Body of pancreas (tissue), 4 donors: ENCODE data around the gene INAFM2. TPM values are rescaled to one million over a fixed set of nuclear protein-coding genes. Genes with fewer than 3 reads are reported as not detected.
A peak's percentile ranks its signal among the peaks of the same experiment; 100 is the strongest.

Source experiments
- ATAC-seq: fragments of 150-250 bp; one replicate; pipeline ENCODE4 v1.9.1; 2016
- DNase-seq, 4 donors: peaks; one replicate each; pipeline ENCODE4 v3.0.0-alpha.2; 2019
- H3K27ac ChIP-seq, 4 donors: fragments of 200-600 bp; sonication (generic); 1 replicate in 3 of 4; 2 replicates in 1 of 4; pipeline versions ENCODE4 v1.5.1 to v1.6.1; 2016 to 2019; ENCODE audit warnings: mild to moderate bottlenecking in 1 of 4, mixed read lengths in 1 of 4, moderate library complexity in 1 of 4
- H3K27me3 ChIP-seq, 2 donors: fragments of 200-600 bp; sonication (generic); one replicate each; pipeline ENCODE4 v1.6.0; 2016; ENCODE audit warnings: mild to moderate bottlenecking in 1 of 2
- H3K36me3 ChIP-seq, 2 donors: fragments of 200-600 bp; sonication (generic); replicated peaks in 1 of 2; 2 replicates each; pipeline ENCODE4 v1.5.1; 2016; ENCODE audit warnings: low read depth in 2 of 2; ENCODE audit not compliant: insufficient read depth in 1 of 2
- H3K4me1 ChIP-seq: fragments of 200-600 bp; sonication (generic); one replicate; pipeline ENCODE4 v1.6.0; 2016
- H3K4me3 ChIP-seq, 2 donors: fragments of 200-600 bp; sonication (generic); 1 replicate in 1 of 2; 2 replicates in 1 of 2; pipeline ENCODE4 v1.5.1; 2016 to 2019
- H3K9me3 ChIP-seq, 3 donors: fragments of 200-600 bp; sonication (generic); 1 replicate in 2 of 3; 2 replicates in 1 of 3; pipeline ENCODE4 v1.5.1; 2016
- POLR2A ChIP-seq, 3 donors: fragments of 450-650 bp; IDR thresholded peaks; one replicate each; pipeline ENCODE4 v1.6.1; 2016; ENCODE audit warnings: antibody characterized with exemption in 3 of 3, mild to moderate bottlenecking in 2 of 3
- WGBS, 2 donors: methylation state at CpG; one replicate each; pipeline ENCODE4 v1.1.5; 2017; 5-methylcytosine and 5-hydroxymethylcytosine counted together
- intact Hi-C: fragments of 100-400 bp; cut with DNase I; formaldehyde crosslinking; loops from one replicate; pipeline ENCODE4 v1.15.1; 2023
- total RNA-seq, 2 donors: library from RNA; depleted of rRNA; stranded (reverse); fragments of >200 nt; gene quantifications; one replicate each; pipeline ENCODE4 v1.1.0, GENCODE V29; 2016
- TF ChIP-seq, protein P1 (sequence below), 7 experiments: fragments of 450-650 bp in 4 of 7; fragments of 200-600 bp in 3 of 7; sonication (generic) in 3 of 7; IDR thresholded peaks; one replicate each; pipeline ENCODE4 v1.5.1; 2016 to 2019; ENCODE audit warnings: antibody characterized with exemption in 7 of 7

Gene INAFM2
- total RNA-seq, 2 donors from 2014 or later, result 8.8 to 22.4 TPM

DNA sequence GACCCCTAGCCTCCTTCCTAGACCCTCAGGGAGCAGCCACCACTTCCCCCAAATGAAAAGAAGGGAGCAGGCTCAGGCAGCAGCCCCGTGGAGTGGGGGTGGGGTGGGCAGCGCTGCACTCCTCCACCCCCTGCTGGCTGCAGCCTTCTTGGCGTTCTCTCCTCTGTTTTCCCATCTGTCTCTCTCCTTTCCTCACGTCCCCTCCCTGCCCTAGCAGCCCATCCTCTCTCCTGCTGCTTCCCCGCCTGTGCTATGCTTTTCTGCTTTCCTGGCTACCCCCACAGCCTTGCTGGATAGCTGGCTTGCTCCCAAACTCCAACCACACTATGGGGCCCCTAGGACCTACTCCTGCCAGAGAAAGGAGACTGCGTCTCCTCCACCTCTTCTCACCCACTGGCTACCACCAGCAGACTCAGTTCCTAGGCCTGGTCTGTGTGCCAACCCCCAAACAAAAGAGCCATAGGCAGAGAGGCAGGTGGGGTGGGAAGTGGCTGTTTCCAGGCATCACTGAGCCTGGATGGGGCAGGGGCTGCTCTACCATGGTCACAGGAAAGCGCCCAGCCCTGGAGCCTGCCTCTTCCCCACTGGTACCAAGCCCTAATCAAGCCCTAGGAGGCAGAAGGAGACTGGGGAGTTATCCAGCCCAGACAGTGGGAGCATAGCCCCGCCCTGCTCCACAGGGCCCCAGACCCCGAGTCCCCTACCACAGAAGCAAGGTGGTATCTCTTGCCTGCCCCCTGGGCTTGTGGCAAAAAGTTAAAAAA is 31.1 kb downstream of the INAFM2 start:
- no peak overlapping the region for H3K27ac ChIP-seq
- DNase-seq (no peak), ATAC-seq (no peak)
- H3K36me3 ChIP-seq, result no peaks in the 10 kb centered on the region
- TF ChIP-seq, protein P1, sequence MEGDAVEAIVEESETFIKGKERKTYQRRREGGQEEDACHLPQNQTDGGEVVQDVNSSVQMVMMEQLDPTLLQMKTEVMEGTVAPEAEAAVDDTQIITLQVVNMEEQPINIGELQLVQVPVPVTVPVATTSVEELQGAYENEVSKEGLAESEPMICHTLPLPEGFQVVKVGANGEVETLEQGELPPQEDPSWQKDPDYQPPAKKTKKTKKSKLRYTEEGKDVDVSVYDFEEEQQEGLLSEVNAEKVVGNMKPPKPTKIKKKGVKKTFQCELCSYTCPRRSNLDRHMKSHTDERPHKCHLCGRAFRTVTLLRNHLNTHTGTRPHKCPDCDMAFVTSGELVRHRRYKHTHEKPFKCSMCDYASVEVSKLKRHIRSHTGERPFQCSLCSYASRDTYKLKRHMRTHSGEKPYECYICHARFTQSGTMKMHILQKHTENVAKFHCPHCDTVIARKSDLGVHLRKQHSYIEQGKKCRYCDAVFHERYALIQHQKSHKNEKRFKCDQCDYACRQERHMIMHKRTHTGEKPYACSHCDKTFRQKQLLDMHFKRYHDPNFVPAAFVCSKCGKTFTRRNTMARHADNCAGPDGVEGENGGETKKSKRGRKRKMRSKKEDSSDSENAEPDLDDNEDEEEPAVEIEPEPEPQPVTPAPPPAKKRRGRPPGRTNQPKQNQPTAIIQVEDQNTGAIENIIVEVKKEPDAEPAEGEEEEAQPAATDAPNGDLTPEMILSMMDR (IDR thresholded peaks at IDR 0.05), result peak in 1 of 7 experiments; percentile 24
- no peak for TF ChIP-seq POLR2A (IDR thresholded peaks at IDR 0.05)
- intact Hi-C loops, result loop anchor here (5.0 kb wide), 1 partner anchor 73 kb away; no protein-coding TSS in a partner anchor
- H3K9me3 ChIP-seq, result no peaks in the 10 kb centered on the region
- H3K4me3 ChIP-seq, result no peak overlapping the region
- 48 to 49% methylated on average over 9 of the region's 9 CpGs for WGBS, 2 donors
- H3K27me3 ChIP-seq, result no peaks in the 10 kb centered on the region
- H3K4me1 ChIP-seq, result peaks cover 14% of the 10 kb centered on the region

GRCh38 chr15:40355976-40356585 is 32.6 kb downstream of the INAFM2 start:
- no peak for DNase-seq
- Histone ChIP-seq H3K9me3 (no peaks in the 10 kb centered on the region), H3K27ac (no peak overlapping the region), H3K27me3 (no peaks in the 10 kb centered on the region), H3K4me3 (no peak overlapping the region), H3K36me3 (no peaks in the 10 kb centered on the region), H3K4me1 (peaks cover 14% of the 10 kb centered on the region)
- TF ChIP-seq, protein P1 (IDR thresholded peaks at IDR 0.05), result no peak
- TF ChIP-seq POLR2A (IDR thresholded peaks at IDR 0.05), result no peak
- WGBS, 2 donors, result 65 to 90% methylated on average over 2 to 4 of the region's 5 CpGs
- intact Hi-C loops, result no loop called here
- no peak for ATAC-seq

- no peak for TF ChIP-seq POLR2A (IDR thresholded peaks at IDR 0.05)
- TF ChIP-seq, protein P1 (IDR thresholded peaks at IDR 0.05), result no peak
- Histone ChIP-seq H3K27me3 (no peaks in the 10 kb centered on the region), H3K36me3 (no peaks in the 10 kb centered on the region), H3K9me3 (no peaks in the 10 kb centered on the region), H3K4me1 (peaks cover 14% of the 10 kb centered on the region), H3K4me3 (no peak overlapping the region), H3K27ac (no peak overlapping the region)
- WGBS, 2 donors, result 37 to 63% methylated on average over 1 of the region's 1 CpG
- intact Hi-C loops, result no loop called here
- ATAC-seq (no peak), DNase-seq (no peak)
Observed at GRCh38 chr15:40357246-40357645, 33.8 kb downstream of the INAFM2 start.

DNA sequence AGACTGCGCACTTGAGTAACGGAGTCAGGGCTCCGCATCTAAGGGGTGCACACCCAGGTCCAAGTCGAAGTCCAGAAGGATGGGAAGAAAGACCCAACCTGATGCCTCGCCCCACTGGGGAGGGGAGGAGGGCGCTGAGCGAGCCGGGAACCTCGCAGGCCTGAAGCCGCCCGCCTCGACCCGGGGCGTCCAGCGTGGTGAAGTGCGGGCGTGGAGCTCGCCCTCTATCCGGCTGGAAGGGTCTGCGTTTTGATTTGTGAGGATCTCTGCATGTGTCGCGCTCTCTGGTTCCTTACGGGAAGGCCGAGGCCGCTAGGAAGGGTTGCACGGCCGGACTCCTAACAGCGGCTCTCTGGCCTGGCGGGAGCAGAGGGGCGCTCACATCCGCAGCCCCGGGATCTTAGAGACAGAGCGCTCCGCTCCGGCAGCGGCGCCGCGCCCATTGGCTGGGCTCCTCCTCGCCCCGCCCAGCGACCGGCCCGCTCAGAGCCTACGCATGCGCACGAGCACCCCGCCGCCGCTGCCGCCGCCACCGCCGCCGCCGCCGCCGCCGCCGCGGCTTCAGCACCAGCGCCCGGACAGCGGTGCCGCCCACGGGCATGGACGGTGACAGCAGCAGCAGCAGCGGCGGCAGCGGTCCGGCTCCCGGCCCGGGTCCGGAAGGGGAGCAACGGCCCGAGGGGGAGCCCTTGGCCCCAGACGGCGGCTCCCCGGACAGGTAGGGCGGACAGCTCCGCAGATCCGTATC is 34.4 kb downstream of the INAFM2 start, which contains the start of gene DISP2:
TSS of gene DISP2 (plus strand) at position 497 of the 748 bp plus-strand sequence. CDS start at position 600, 103 bp downstream.
- Histone ChIP-seq H3K27me3 (no peaks in the 10 kb centered on the region), H3K9me3 (no peaks in the 10 kb centered on the region), H3K27ac (no peak within 1 kb of the TSS), H3K4me1 (peaks cover 14% of the 10 kb centered on the region), H3K4me3 (no peak within 1 kb of the TSS), H3K36me3 (no peaks in the 10 kb centered on the region)
- 2 to 42% methylated on average over 5 to 64 of the region's 82 CpGs for WGBS, 2 donors
- ATAC-seq (peak; percentile 97), DNase-seq (peak; percentile 87 to 90 (median 90))
- peak in 1 of 3 donors; percentile 13 for TF ChIP-seq POLR2A (IDR thresholded peaks at IDR 0.05)
- TF ChIP-seq, protein P1 (IDR thresholded peaks at IDR 0.05), result no peak
- intact Hi-C loops, result no loop called here
